GM19023 (cell line): Measurements from ENCODE around the gene ZSCAN31.
"Not testable (repeated sequence)": the region's sequence is repeated elsewhere in the genome, so short reads cannot be mapped to it uniquely, and the experiment has no call there.

ENCODE experiments used
- ATAC-seq: cut with Tn5 transposase; IDR thresholded peaks from one replicate; pipeline ENCODE4 v1.9.1; 2021; ENCODE audit warnings: mild to moderate bottlenecking, moderate library complexity; ENCODE audit not compliant: unreplicated experiment

Gene ZSCAN31

GRCh38 chr6:28323813-28324424, 12.0 kb downstream of the ZSCAN31 start:
- no peak for ATAC-seq

GRCh38 chr6:28322661-28323060, 13.3 kb downstream of the ZSCAN31 start:
- no peak for ATAC-seq

GRCh38 chr6:28317866-28318265, 18.1 kb downstream of the ZSCAN31 start:
- not testable (repeated sequence) for ATAC-seq

GRCh38 chr6:28315628-28316027, 20.3 kb downstream of the ZSCAN31 start:
- no peak for ATAC-seq

- ATAC-seq: no peak
Measured at GRCh38 chr6:28312939-28313338, 23.0 kb downstream of the ZSCAN31 start.

- ATAC-seq: no peak
Measured at GRCh38 chr6:28311139-28311823, 24.7 kb downstream of the ZSCAN31 start.

GRCh38 chr6:28306363-28306762, 29.6 kb downstream of the ZSCAN31 start:
- ATAC-seq: not testable (repeated sequence)

GRCh38 chr6:28303570-28303969, 32.4 kb downstream of the ZSCAN31 start:
- ATAC-seq: peak; percentile 60

- ATAC-seq: no peak
Measured at GRCh38 chr6:28296520-28297060, 39.4 kb downstream of the ZSCAN31 start.

GRCh38 chr6:28295326-28295725, 40.6 kb downstream of the ZSCAN31 start:
- ATAC-seq: no peak

- ATAC-seq: no peak
Measured at GRCh38 chr6:28291573-28291972, 44.4 kb downstream of the ZSCAN31 start.

- ATAC-seq: no peak
Measured at GRCh38 chr6:28282926-28283325, 53.0 kb downstream of the ZSCAN31 start.

- ATAC-seq: peak; percentile 83
Measured at GRCh38 chr6:28281288-28282064, 54.5 kb downstream of the ZSCAN31 start, which contains the start of gene PGBD1. PGBD1 (plus strand) TSS chr6:28281572; CDS start chr6:28283814, 2,242 bp downstream.

GRCh38 chr6:28280595-28281287, 55.2 kb downstream of the ZSCAN31 start:
- no peak for ATAC-seq

GRCh38 chr6:28277746-28278145, 58.2 kb downstream of the ZSCAN31 start:
- ATAC-seq: no peak

GRCh38 chr6:28274888-28275287, 61.1 kb downstream of the ZSCAN31 start:
- no peak for ATAC-seq
